DOHH2 (cell line): ENCODE data around the gene CARD11.

Experiments used
- H3F3A ChIP-seq: fragments of 200-600 bp; sonication (generic), shearing (Covaris generic); 2 replicates; pipeline ENCODE4 v1.6.0; 2016; ENCODE audit warnings: antibody characterized with exemption, mild to moderate bottlenecking; ENCODE audit not compliant: control insufficient read depth, insufficient read depth
- H3K27ac ChIP-seq: fragments of 200-600 bp; sonication (generic); 2 replicates; pipeline ENCODE4 v1.5.1; 2014; ENCODE audit warnings: low read depth, mild to moderate bottlenecking, low read length, moderate library complexity
- H3K27me3 ChIP-seq: fragments of 200-600 bp; sonication (generic); 2 replicates; pipeline ENCODE4 v1.6.1; 2014; ENCODE audit warnings: mild to moderate bottlenecking, low read length, mixed read lengths; ENCODE audit not compliant: control insufficient read depth
- H3K36me3 ChIP-seq: fragments of 200-600 bp; sonication (generic); 2 replicates; pipeline ENCODE4 v1.6.1; 2014; ENCODE audit warnings: mild to moderate bottlenecking, low read length, moderate library complexity, mixed read lengths; ENCODE audit not compliant: control insufficient read depth
- H3K4me1 ChIP-seq: fragments of 200-600 bp; sonication (generic); 2 replicates; pipeline ENCODE4 v1.6.1; 2014; ENCODE audit warnings: mild to moderate bottlenecking, low read length, mixed read lengths; ENCODE audit not compliant: control insufficient read depth
- H3K4me2 ChIP-seq: fragments of 200-600 bp; sonication (generic); 2 replicates; pipeline ENCODE4 v1.6.0; 2014; ENCODE audit warnings: mild to moderate bottlenecking, low read length, moderate library complexity
- H3K4me3 ChIP-seq: fragments of 200-600 bp; sonication (generic); 2 replicates; pipeline ENCODE4 v1.5.1; 2014; ENCODE audit warnings: mild to moderate bottlenecking, low read length, mixed read lengths
- H3K79me2 ChIP-seq: fragments of 200-600 bp; sonication (generic); 2 replicates; pipeline ENCODE4 v1.6.1; 2014; ENCODE audit warnings: mild to moderate bottlenecking, low read length, mixed read lengths; ENCODE audit not compliant: control insufficient read depth
- H3K9me2 ChIP-seq: fragments of 200-600 bp; sonication (generic); replicated peaks from 2 replicates; pipeline ENCODE4 v1.6.1; 2014; ENCODE audit warnings: mild to moderate bottlenecking, low read length, mixed read lengths; ENCODE audit not compliant: control insufficient read depth
- H3K9me3 ChIP-seq: fragments of 200-600 bp; sonication (generic); 2 replicates; pipeline ENCODE4 v1.6.1; 2014; ENCODE audit warnings: antibody characterized with exemption, low read length, mixed read lengths; ENCODE audit not compliant: control insufficient read depth, insufficient read depth
- H4K20me1 ChIP-seq: fragments of 200-600 bp; sonication (generic); 2 replicates; pipeline ENCODE4 v1.6.0; 2014; ENCODE audit warnings: low read depth, mild to moderate bottlenecking, antibody characterized with exemption, low read length, moderate library complexity; ENCODE audit not compliant: control insufficient read depth, insufficient read depth
- EZH2phosphoT487 ChIP-seq: fragments of 200-600 bp; sonication (generic); IDR thresholded peaks from 2 replicates; pipeline ENCODE4 v1.6.1; 2017; ENCODE audit warnings: borderline replicate concordance, mild to moderate bottlenecking, antibody characterized with exemption, low read length, moderate library complexity, mixed read lengths
- TF ChIP-seq, protein P1 (sequence below): fragments of 200-600 bp; sonication (generic); IDR thresholded peaks from one replicate; pipeline ENCODE4 v1.5.1; 2014; ENCODE audit warnings: antibody characterized with exemption, mild to moderate bottlenecking, low read depth, low read length; ENCODE audit not compliant: poor library complexity, severe bottlenecking

The CARD11 gene

DNA sequence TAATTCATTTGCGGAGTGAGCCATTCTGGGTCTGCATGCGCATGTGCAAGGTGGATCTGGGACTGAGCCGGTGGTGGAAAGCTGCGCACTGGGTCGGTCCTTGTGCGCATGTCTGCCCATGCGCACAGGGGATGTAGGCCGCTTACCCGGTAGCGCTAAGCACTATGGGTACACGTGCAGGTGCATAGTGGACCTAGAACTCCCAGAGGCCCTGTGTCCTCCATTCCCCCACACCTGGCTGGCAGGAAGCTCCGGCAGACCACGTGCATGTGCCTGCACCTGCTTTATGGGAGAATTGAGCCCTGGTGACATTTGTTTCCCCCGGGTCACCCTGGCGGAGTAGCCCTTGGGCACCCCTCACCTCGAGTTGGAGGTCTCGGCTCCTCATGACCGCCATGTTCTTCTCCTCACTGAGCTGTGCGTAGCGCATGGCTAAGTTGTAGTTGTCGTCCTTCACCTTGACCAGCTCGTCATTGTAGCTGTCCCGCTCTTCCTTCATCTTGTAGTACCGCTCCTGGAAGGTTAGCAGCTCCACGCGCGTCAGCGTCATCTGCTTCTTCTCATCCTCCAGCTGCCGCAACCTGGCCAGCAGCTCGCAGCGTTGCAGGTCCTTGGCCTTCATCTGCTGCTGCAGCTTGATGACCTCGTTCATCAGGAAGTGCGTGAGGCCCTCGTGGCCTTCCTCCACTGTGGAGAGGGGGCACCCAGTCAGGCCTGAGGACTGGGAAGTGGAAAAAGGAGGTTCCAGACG, 99.6 kb downstream of the CARD11 start:
- Histone ChIP-seq H3K4me2 (no peak overlapping the region), H3K79me2 (no peaks in the 10 kb centered on the region), H3K9me2 (no peaks in the 10 kb centered on the region), H3K36me3 (peaks cover 88% of the 10 kb centered on the region), H3K27me3 (no peaks in the 10 kb centered on the region), H3K4me3 (no peak overlapping the region), H3F3A (0 out of 2 replicates have a peak, but pooled peaks cover 6% of the 10 kb centered on the region), H3K27ac (no peak overlapping the region), H4K20me1 (no peaks in the 10 kb centered on the region), H3K9me3 (no peaks in the 10 kb centered on the region), H3K4me1 (peaks cover 29% of the 10 kb centered on the region)
- TF ChIP-seq, protein P1, sequence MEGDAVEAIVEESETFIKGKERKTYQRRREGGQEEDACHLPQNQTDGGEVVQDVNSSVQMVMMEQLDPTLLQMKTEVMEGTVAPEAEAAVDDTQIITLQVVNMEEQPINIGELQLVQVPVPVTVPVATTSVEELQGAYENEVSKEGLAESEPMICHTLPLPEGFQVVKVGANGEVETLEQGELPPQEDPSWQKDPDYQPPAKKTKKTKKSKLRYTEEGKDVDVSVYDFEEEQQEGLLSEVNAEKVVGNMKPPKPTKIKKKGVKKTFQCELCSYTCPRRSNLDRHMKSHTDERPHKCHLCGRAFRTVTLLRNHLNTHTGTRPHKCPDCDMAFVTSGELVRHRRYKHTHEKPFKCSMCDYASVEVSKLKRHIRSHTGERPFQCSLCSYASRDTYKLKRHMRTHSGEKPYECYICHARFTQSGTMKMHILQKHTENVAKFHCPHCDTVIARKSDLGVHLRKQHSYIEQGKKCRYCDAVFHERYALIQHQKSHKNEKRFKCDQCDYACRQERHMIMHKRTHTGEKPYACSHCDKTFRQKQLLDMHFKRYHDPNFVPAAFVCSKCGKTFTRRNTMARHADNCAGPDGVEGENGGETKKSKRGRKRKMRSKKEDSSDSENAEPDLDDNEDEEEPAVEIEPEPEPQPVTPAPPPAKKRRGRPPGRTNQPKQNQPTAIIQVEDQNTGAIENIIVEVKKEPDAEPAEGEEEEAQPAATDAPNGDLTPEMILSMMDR = no peak
- TF ChIP-seq EZH2phosphoT487 = no peak

DNA sequence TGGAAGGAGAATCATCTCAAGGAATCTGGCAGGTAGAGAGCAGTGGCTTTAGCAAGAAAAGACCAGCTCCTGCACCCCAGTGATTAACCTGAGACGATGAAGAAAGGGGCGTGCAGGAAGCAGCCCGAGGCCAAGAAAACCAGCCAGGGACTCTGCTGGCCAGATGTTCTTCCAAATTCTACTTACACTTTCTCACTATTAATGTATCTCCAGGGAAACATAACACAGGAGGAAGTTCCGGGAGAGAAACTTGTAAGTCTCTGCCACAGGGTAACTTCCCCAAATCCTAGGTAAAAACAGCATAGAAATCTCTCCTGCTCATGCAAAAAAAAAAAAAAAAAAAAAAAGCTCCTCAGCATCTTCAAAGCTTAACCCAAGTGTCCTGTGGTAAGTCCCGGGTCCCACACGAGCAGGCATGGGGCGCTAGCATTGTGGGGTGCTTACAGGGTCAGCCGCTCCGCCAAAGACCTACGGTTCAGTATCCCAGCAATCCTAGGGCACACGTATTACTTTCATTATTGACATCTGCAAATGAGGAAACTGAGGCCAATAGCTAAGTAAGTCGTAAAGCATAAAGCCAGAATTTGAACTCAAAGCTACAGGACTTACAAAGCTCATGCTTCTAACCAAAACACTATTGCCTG, 102.3 kb downstream of the CARD11 start:
- H3K36me3 ChIP-seq = peaks cover 91% of the 10 kb centered on the region
- no peaks in the 10 kb centered on the region for H3K79me2 ChIP-seq
- H4K20me1 ChIP-seq = no peaks in the 10 kb centered on the region
- 0 out of 2 replicates have a peak, but pooled peaks cover 3% of the 10 kb centered on the region for H3F3A ChIP-seq
- H3K9me2 ChIP-seq = no peaks in the 10 kb centered on the region
- no peak overlapping the region for H3K27ac ChIP-seq
- H3K27me3 ChIP-seq = no peaks in the 10 kb centered on the region
- H3K4me1 ChIP-seq = peaks cover 23% of the 10 kb centered on the region
- H3K4me3 ChIP-seq = no peak overlapping the region
- H3K4me2 ChIP-seq = no peak overlapping the region
- no peaks in the 10 kb centered on the region for H3K9me3 ChIP-seq
- no peak for TF ChIP-seq EZH2phosphoT487
- TF ChIP-seq, protein P1 = no peak

DNA sequence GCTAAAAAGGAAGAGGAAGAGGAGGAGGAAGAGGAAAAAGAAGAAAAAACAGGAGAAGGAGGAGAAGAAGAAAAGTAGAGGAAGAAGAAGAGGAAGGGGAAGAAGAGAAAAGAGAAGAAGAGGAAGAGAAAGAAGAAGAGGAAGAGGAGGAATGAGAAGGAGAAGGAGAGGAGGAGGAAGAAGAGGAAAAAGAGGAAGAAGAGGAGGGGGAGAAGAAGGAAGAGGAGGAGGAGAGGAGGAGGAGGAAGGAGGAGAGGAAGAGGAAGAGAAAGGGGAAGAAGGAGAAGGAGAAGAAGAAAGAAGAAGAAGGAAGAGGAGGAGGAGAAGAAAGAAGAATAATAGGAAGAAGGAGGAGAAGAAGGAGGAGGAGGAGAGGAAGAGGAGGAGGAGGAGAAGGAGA, 103.2 kb downstream of the CARD11 start:
- H3K4me1 ChIP-seq = peaks cover 23% of the 10 kb centered on the region
- H3K36me3 ChIP-seq = peaks cover 85% of the 10 kb centered on the region

More for the DNA sequence above, 103.2 kb downstream of the CARD11 start:
- Histone ChIP-seq H3K9me3 (no peaks in the 10 kb centered on the region), H4K20me1 (no peaks in the 10 kb centered on the region), H3F3A (0 out of 2 replicates have a peak, but pooled peaks cover 3% of the 10 kb centered on the region), H3K79me2 (no peaks in the 10 kb centered on the region), H3K4me2 (no peak overlapping the region), H3K4me3 (no peak overlapping the region), H3K9me2 (no peaks in the 10 kb centered on the region), H3K27ac (no peak overlapping the region), H3K27me3 (no peaks in the 10 kb centered on the region)
- TF ChIP-seq EZH2phosphoT487 = no peak
- TF ChIP-seq, protein P1 = no peak
